NCI-H524 treated with DMSO at 0.1 percent for 48 hours (cell line): ENCODE measurements around the gene SLC22A16.
"Not testable (repeated sequence)": the region's sequence is repeated elsewhere in the genome, so short reads cannot be mapped to it uniquely, and the experiment has no call there.

Experiments used
- DNase-seq: peaks from one replicate; lab custom pipeline; 2025; lab: John Stamatoyannopoulos, UW

Gene SLC22A16

DNA sequence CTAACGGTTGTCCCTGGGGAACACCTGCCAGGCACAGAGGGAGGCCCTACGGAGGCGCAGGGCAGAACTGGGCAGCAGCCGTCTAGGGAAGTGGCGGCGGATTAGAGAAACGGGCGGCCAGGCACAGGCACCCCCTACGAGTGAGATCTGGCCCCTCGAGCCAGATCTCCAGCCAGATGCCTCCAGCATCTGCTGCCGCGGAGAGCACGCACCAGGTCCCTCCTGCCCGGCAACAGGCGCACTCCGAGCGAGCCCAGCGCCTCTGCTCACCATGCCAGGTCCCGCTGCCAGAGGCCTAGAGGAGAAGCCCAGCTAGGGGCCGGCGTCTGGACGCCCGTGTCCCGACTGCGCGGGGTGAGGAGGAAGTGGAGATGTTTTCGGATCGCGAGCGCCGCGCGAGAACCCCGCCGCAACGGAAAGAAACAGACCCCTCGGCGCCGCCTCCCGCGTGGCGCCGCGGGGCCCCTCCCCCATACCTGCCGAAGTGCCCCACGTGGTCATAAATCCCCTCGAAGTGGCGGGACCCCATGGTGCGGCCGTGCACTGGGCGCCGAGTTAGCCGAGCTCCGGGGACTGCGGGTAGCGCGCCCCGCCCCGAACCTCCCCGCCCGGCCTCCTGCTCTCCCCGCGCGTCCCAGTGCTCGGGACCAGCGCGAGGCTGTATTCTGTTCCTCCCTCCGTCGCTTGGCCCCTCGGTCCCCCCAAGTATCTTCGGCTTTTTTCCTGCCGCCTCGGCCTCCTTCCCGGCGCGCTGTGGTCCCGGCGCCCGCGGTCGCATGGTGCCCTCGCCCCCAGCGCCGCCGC, at the start of gene SLC22A16:
Gene SLC22A16 (minus strand): TSS at position 568 of the 804 bp plus-strand sequence. CDS start 39 bp downstream, at position 529.
- peak; percentile 16 for DNase-seq

GRCh38 chr6:110525001-110525400, 48.6 kb upstream of the SLC22A16 start:
- no peak for DNase-seq

DNA sequence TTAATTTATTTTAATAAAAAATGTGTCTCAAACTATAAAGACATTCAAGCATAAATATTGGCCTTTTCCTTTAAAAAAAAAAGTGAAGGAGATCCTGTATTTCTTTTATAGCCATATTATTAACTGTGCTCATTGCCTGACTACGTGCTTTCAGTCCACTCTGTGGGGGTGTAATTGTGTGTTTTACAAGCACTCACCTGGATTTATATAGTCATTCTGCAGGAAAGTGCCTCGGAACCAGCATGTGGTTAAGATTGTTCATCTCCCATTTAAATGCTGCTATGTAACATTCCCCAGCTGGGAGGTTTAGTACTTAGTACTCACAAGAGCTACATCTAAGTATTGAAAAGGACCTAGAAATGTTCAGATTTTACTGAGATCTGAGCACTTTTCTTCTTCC, 47.9 kb upstream of the SLC22A16 start:
- no peak for DNase-seq

DNA sequence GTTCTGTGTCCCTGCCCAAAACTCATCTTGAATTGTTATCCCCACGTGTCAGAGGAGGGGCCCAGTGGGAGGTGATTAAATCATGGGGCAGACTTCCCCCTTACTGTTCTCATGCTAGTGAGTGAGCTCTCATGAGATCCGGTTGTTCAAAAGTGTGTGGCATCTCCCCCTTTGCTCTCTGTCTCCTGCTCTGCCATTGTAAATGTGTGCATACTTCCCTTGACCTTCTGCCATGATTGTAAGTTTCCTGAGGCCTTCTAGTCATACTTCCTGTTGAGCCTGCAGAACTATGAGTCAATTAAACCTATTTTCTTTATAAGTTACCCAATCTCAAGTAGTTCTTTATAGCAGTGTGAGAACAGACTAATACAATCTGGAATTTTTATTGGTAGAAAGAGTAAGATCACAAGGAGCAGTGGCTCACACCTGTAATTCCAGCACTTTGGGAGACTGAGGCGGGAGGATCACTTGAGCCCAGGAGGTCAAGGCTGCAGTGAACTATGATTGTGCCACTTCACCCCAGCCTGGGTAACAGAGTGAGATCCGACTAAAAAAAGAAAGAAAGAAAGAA, 47.1 kb upstream of the SLC22A16 start:
- no peak for DNase-seq

GRCh38 chr6:110522427-110522826, 46.0 kb upstream of the SLC22A16 start:
- no peak for DNase-seq

- no peak for DNase-seq
These were observed 44.7 kb upstream of the SLC22A16 start for GRCh38 chr6:110520992-110521543.

DNA sequence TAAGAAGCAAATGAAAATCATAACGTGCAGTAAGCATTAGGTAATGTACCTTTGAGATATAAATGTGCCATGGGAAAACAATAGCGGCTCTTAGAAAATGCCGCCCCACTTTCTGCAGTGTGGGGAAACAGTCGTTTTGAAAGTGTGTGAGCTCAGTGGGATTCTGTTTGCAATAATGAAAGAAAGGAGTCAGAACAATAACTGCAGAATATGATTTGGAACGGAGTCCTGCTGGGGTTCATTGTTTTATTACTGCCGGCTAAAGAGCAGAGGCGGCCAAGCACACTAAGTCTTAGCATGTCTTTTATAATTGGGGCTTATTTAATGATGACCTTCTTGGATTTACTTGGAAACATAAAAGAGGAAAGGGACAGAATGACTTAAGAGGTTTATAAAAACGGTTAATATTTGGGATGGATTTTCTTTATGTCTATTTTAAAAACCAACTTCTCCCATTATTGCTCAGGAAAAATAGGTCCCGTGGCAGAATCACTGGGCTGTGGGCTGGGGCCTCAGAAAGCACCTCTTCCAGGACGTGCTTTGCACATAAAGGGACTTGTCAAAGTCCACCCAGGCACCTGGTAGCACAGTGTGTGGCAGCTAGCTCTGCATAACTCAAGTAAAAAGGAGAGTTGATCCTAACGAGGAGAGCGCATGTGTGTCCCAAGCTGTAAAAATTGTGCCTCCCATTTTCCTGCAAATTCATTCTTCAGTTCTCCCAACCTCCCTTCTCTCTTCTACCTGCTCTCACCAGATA, 44.0 kb upstream of the SLC22A16 start:
- DNase-seq = no peak

DNA sequence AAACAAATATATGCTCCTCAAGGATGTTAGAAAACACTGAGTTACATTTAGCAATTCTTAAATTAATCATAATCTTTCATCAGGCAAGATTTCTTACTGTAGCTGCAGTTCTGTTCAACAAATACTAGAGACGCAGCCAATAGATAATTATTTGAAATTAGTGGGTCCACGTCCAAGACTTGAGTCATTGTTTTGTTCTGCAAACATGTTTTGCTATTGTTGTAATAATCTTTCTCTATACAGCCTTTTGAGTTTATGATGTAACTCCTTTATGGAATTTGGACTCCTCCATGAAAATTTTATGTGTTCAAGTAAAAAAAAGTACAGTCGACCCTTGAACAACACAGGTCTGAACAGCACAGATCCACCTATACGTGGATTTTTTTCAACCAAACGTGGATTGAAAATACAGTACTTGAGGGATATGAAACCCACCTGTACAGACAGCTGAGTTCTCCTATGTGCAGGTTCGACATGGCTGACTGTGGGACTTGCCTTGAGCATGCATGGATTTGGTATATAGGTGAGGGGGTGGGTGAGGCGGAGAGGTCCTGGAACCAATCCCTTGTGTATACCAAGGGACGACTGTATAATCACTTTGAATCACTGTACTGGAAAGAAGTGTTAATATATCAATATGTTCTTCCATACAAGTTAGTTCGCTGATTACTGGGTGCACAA, 41.3 kb upstream of the SLC22A16 start:
- no peak for DNase-seq

DNA sequence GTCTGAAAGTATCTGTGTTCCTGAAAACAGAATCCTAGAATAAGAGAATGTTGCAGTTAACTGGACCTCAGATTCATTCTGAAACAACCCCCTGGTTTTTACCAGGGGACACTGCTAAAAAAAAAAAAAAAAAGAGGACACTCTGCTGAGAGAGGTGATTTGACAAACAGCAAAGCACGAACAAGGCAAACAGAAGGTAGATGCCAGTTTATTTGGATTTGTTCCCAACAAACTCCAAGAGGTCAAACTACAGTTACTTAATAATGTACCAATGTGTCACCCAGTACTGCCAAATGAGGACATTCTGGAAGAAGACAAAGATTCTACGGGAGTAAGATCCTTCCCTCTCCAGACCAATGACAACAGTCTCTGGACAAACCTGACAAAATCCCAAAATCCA, 40.6 kb upstream of the SLC22A16 start:
- no peak for DNase-seq

DNA sequence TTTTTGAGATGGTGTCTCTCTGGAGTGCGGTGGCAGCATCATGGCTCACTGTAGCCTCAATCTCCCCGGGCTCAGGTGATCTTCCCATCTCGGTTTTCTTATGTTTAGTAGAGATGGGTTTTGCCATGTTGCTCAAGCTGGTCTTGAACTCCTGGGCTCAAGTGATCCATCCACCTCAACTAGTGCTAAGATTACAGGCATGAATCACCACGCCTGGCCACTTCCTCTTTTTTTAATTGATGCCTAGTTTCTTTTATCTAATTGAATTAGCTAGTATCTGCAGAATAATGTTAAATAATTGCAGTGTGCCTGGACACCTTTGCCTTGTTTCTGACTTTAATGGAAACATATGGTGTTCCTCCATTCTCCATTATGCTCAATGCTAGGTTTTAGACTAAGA, 38.4 kb upstream of the SLC22A16 start:
- DNase-seq = no peak

DNA sequence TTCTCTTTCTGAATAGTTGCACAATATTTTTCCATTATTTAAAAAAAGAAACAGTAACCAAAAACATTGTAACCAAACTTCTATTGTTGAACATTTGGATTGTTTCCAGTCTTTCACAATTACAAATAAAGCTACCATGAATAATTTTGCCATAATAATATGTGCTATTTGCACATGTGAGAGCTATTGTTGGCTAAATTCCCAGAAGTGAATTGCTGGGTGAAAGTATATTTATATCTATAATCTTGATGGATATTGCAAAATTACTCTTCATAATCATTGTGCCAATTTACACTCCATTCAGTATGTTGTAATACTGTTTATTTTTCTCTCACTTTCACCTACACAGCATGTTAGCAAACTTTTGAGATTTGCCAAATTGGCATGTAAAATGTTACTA, 36.6 kb upstream of the SLC22A16 start:
- no peak for DNase-seq

GRCh38 chr6:110512549-110512948, 36.1 kb upstream of the SLC22A16 start:
- DNase-seq = not testable (repeated sequence)

DNA sequence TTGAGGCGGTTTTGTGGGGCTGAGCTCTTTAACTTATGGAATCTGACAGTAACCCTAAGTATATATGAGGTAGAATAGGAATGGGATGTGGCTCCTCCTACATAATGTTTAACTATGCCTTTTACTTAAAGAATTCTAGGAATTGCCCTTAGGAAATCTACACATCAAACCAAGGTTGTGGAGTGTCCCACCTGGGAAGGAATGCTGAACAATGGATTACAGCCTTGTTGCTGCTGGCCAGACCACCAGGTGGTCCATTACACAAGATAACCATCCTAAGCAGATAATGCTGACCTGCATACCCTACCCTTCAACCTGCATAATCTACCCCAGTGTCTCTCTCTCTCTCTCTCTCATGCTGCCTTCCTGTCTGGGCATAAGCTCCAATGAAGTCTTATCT, 35.0 kb upstream of the SLC22A16 start:
- DNase-seq = no peak

DNA sequence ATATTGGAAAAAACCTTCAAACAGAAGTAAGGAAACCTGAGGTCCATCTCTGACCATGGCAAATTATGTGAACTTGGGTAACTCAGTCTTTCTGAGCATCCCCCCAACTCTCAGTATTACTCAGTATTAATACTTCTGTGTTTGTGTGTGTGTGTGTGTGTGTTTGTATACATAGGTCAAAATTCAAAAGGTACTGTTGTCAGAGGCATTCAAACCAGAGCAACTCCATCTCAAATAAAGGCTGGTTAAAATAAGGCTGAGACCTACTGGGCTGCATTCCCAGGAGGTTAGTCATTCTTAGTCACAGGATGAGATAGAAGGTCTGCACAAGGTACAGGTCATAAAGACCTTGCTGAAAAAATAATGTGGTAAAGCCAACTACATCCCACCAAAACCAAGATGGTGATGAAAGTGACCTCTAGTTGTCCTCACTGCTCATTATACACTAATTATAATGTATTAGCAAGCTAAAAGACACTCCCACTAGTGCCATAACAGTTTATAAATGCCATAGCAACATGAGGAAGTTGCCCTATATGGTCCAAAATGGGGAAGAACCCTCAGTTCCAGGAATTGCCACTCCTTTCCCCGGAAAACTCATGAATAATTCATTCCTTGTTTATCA, 33.3 kb upstream of the SLC22A16 start:
- DNase-seq = no peak

DNA sequence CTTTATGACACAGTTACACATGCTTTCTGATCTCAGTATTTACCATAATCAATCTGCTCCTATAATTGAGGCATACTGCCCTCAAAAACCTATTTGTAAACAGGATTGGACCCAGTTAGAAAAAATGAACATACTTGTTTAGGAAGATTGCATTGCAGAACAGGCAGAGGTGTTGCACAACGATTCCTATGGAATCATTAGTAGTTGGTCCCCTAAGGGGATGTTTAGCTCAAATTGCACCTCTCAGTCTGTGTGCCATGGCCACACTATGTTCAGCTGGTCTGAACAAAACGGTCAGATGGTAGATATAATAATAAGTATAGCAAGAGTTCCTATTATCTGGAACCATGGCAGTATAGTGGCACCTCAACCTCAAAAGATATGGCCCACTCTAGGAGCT, 28.5 kb upstream of the SLC22A16 start:
- DNase-seq = not testable (repeated sequence)

- DNase-seq = peak; percentile 32
These were observed 19.5 kb upstream of the SLC22A16 start for GRCh38 chr6:110495949-110496348.

GRCh38 chr6:110493253-110493800, 16.9 kb upstream of the SLC22A16 start:
- no peak for DNase-seq

DNA sequence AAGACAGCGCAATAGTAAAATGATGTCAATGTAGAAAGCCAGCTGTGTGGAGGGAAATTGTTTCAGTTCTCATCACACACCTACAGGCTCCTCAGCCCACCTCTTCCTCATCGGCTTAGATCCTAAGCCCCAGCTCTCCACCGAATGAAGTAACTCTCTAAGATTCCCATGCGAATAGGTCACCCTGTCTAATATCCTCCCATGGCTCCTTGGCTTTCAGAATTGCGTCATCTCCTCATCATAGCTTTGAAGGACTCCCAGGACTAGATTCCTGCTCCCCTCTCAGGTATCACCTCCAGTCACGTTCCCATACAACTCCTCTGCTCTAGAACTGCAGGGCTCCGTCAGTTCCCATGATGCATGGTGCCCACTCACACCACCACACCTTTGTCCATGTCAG, 16.2 kb upstream of the SLC22A16 start:
- no peak for DNase-seq

- DNase-seq = peak; percentile 63
These were observed 15.4 kb upstream of the SLC22A16 start for GRCh38 chr6:110491644-110492317.

DNA sequence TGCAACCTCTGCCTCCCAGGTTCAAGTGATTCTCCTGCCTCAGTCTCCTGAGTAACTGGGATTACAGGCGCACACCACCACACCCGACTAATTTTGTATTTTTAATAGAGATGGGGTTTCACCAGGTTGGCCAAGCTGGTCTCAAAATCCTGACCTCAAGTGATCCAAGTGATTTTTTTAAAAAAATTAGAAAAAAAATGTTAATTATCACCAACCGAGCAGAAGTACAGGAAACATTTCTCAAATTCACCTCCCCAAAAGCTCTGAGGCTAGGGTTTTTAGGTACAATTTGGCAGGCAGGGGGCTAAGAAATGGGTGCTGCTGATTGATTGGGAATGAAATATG, 14.9 kb upstream of the SLC22A16 start:
- no peak for DNase-seq

- DNase-seq = no peak
These were observed 13.7 kb upstream of the SLC22A16 start for GRCh38 chr6:110490110-110490509.
